Neural cell (in vitro differentiated cells): ENCODE results near the gene GADD45A. TPM values are rescaled to one million over a fixed set of nuclear protein-coding genes. Genes with fewer than 3 reads are reported as not detected.

Source experiments
- H2AFZ ChIP-seq: fragments of 200-600, 300-800 bp; sonication (generic), shearing (Covaris generic); 2 replicates; pipeline ENCODE4 v1.6.0; 2014; ENCODE audit warnings: low read depth, mild to moderate bottlenecking, antibody characterized with exemption, low read length, moderate library complexity
- H3F3A ChIP-seq: fragments of 200-600 bp; shearing (Covaris generic); 2 replicates; pipeline ENCODE4 v1.6.1; 2016; ENCODE audit warnings: mild to moderate bottlenecking, moderate library complexity, mixed read lengths, antibody characterized with exemption, low read length; ENCODE audit not compliant: insufficient read depth, poor library complexity, severe bottlenecking
- H3K27ac ChIP-seq: fragments of 200-600, 300-800 bp; sonication (generic), shearing (Covaris generic); 2 replicates; pipeline ENCODE4 v1.5.1; 2014; ENCODE audit warnings: mild to moderate bottlenecking, low read length, moderate library complexity
- H3K27me3 ChIP-seq: fragments of 300-800, 200-600 bp; sonication (generic), shearing (Covaris generic); 2 replicates; pipeline ENCODE4 v1.6.0; 2014; ENCODE audit warnings: mild to moderate bottlenecking, low read depth, low read length, moderate library complexity; ENCODE audit not compliant: insufficient read depth
- H3K36me3 ChIP-seq: fragments of 300-800, 200-600 bp; sonication (generic), shearing (Covaris generic); 2 replicates; pipeline ENCODE4 v1.5.1; 2014; ENCODE audit warnings: mild to moderate bottlenecking, antibody characterized with exemption, low read length, moderate library complexity; ENCODE audit not compliant: insufficient read depth
- H3K4me2 ChIP-seq: fragments of 300-800, 200-600 bp; sonication (generic), shearing (Covaris generic); 2 replicates; pipeline ENCODE4 v1.6.0; 2014; ENCODE audit warnings: mild to moderate bottlenecking, low read length
- H3K4me3 ChIP-seq: fragments of 300-800, 200-600 bp; sonication (generic), shearing (Covaris generic); 2 replicates; pipeline ENCODE4 v1.5.1; 2014; ENCODE audit warnings: mild to moderate bottlenecking, low read length, moderate library complexity
- H3K79me2 ChIP-seq: fragments of 200-600 bp; shearing (Covaris generic); replicated peaks from 2 replicates; pipeline ENCODE4 v1.6.0; 2014; ENCODE audit warnings: mild to moderate bottlenecking, low read length, moderate library complexity; ENCODE audit not compliant: insufficient read depth
- H3K9ac ChIP-seq: fragments of 300-800, 200-600 bp; sonication (generic), shearing (Covaris generic); 2 replicates; pipeline ENCODE4 v1.6.1; 2016; ENCODE audit warnings: mild to moderate bottlenecking, low read length, mixed read lengths
- H3K9me2 ChIP-seq: fragments of 200-600 bp; shearing (Covaris generic); 2 replicates; pipeline ENCODE4 v1.6.1; 2016; ENCODE audit warnings: mild to moderate bottlenecking, low read length, mixed read lengths; ENCODE audit not compliant: insufficient read depth
- H3K9me3 ChIP-seq: fragments of 200-600, 300-800 bp; sonication (generic), shearing (Covaris generic); 2 replicates; pipeline ENCODE4 v1.6.1; 2016; ENCODE audit warnings: mild to moderate bottlenecking, mixed run types, low read length, moderate library complexity, mixed read lengths
- H4K20me1 ChIP-seq: fragments of 200-600 bp; shearing (Covaris generic); 2 replicates; pipeline ENCODE4 v1.6.1; 2016; ENCODE audit warnings: mild to moderate bottlenecking, mixed run types; ENCODE audit not compliant: insufficient read depth
- EP300 ChIP-seq: fragments of 450-650 bp; conservative IDR thresholded peaks from 2 replicates; pipeline ENCODE4 v1.6.1; 2014; ENCODE audit warnings: antibody characterized with exemption, mild to moderate bottlenecking, moderate library complexity; ENCODE audit not compliant: poor library complexity, severe bottlenecking
- EZH2 ChIP-seq: fragments of 200-600, 300-800 bp; shearing (Covaris generic), sonication (generic); IDR thresholded peaks from 2 replicates; pipeline ENCODE4 v1.6.1; 2014; ENCODE audit warnings: antibody characterized with exemption, low read length, borderline replicate concordance, mild to moderate bottlenecking; ENCODE audit not compliant: insufficient read depth, poor library complexity, severe bottlenecking
- MXI1 ChIP-seq: fragments of 450-650 bp; conservative IDR thresholded peaks from 2 replicates; pipeline ENCODE4 v1.6.1; 2014; ENCODE audit warnings: antibody characterized with exemption, mild to moderate bottlenecking; ENCODE audit not compliant: poor library complexity, severe bottlenecking
- POLR2AphosphoS5 ChIP-seq: IDR thresholded peaks from 2 replicates; pipeline ENCODE4 v1.6.1; 2012
- RAD21 ChIP-seq: fragments of 450-650 bp; conservative IDR thresholded peaks from 2 replicates; pipeline ENCODE4 v1.6.1; 2014; ENCODE audit warnings: antibody characterized with exemption, mild to moderate bottlenecking, moderate library complexity
- SMC3 ChIP-seq: fragments of 450-650 bp; conservative IDR thresholded peaks from 2 replicates; pipeline ENCODE4 v1.6.1; 2014; ENCODE audit warnings: antibody characterized with exemption, mild to moderate bottlenecking, moderate library complexity; ENCODE audit not compliant: poor library complexity
- TAF1 ChIP-seq: IDR thresholded peaks from 2 replicates; pipeline ENCODE4 v1.6.1; 2012; ENCODE audit warnings: low read depth
- polyA plus RNA-seq: library from polyadenylated mRNA; depleted of rRNA; stranded (reverse); fragments of >200 nt; gene quantifications from 2 replicates; pipeline ENCODE4 v1.2.3, GENCODE V29; 2014
- TF ChIP-seq, protein P1 (sequence below): IDR thresholded peaks from 2 replicates; pipeline ENCODE4 v1.6.1; 2012; ENCODE audit warnings: borderline replicate concordance
- TF ChIP-seq, protein P2 (sequence below): fragments of 450-650 bp; IDR thresholded peaks from 2 replicates; pipeline ENCODE4 v1.5.1; 2014; ENCODE audit warnings: antibody characterized with exemption, mild to moderate bottlenecking, moderate library complexity; ENCODE audit not compliant: poor library complexity, severe bottlenecking

Gene GADD45A
- polyA plus RNA-seq, 1 donor from 2014 or later: 13.7 TPM

DNA sequence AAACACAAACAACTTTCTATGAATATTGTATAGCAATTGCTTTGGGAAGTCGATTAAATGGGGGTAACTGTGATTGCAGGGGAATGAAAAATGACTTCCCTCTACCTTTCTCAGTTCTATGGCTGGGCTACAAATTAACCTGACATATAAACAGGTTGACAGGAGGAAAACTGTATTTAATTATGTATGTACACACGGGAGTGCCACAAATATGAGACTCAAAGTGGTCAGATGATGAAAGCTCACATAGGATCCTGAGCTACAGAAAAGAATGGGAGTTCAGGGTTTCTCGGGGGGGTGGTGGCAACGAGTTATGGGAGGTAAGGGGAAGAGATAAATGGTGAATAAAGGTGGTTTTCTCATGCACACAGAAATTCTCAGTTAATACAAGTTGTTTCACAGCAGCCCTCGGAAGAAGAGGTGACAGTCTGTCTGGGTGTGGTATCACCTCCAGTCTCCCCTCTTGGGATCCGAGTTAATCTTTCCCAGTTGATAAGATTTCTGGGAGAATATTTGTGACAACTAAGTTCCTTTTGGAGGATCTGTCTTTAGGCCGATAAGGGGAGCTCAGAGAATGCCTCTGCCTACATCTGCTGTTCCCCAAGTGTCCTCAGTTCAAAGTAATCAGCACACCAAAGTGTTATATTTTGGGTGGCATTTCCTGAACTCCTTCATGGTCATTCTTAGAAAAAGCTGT, 26.3 kb downstream of the GADD45A start:
- Histone ChIP-seq H3F3A (no peaks in the 10 kb centered on the region), H3K4me3 (no peak overlapping the region), H3K9me2 (no peaks in the 10 kb centered on the region), H3K9me3 (no peaks in the 10 kb centered on the region), H3K9ac (no peak overlapping the region), H3K27ac (no peak overlapping the region), H4K20me1 (no peaks in the 10 kb centered on the region), H3K79me2 (no peaks in the 10 kb centered on the region), H3K4me2 (no peak overlapping the region), H3K36me3 (no peaks in the 10 kb centered on the region), H3K27me3 (no peaks in the 10 kb centered on the region), H2AFZ (no peak overlapping the region)
- TF ChIP-seq, protein P1, sequence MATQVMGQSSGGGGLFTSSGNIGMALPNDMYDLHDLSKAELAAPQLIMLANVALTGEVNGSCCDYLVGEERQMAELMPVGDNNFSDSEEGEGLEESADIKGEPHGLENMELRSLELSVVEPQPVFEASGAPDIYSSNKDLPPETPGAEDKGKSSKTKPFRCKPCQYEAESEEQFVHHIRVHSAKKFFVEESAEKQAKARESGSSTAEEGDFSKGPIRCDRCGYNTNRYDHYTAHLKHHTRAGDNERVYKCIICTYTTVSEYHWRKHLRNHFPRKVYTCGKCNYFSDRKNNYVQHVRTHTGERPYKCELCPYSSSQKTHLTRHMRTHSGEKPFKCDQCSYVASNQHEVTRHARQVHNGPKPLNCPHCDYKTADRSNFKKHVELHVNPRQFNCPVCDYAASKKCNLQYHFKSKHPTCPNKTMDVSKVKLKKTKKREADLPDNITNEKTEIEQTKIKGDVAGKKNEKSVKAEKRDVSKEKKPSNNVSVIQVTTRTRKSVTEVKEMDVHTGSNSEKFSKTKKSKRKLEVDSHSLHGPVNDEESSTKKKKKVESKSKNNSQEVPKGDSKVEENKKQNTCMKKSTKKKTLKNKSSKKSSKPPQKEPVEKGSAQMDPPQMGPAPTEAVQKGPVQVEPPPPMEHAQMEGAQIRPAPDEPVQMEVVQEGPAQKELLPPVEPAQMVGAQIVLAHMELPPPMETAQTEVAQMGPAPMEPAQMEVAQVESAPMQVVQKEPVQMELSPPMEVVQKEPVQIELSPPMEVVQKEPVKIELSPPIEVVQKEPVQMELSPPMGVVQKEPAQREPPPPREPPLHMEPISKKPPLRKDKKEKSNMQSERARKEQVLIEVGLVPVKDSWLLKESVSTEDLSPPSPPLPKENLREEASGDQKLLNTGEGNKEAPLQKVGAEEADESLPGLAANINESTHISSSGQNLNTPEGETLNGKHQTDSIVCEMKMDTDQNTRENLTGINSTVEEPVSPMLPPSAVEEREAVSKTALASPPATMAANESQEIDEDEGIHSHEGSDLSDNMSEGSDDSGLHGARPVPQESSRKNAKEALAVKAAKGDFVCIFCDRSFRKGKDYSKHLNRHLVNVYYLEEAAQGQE: no peak
- no peak for TF ChIP-seq POLR2AphosphoS5
- TF ChIP-seq SMC3: no peak
- TF ChIP-seq TAF1: no peak
- TF ChIP-seq, protein P2, sequence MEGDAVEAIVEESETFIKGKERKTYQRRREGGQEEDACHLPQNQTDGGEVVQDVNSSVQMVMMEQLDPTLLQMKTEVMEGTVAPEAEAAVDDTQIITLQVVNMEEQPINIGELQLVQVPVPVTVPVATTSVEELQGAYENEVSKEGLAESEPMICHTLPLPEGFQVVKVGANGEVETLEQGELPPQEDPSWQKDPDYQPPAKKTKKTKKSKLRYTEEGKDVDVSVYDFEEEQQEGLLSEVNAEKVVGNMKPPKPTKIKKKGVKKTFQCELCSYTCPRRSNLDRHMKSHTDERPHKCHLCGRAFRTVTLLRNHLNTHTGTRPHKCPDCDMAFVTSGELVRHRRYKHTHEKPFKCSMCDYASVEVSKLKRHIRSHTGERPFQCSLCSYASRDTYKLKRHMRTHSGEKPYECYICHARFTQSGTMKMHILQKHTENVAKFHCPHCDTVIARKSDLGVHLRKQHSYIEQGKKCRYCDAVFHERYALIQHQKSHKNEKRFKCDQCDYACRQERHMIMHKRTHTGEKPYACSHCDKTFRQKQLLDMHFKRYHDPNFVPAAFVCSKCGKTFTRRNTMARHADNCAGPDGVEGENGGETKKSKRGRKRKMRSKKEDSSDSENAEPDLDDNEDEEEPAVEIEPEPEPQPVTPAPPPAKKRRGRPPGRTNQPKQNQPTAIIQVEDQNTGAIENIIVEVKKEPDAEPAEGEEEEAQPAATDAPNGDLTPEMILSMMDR: no peak
- TF ChIP-seq EP300: no peak
- TF ChIP-seq MXI1: no peak
- TF ChIP-seq RAD21: no peak
- TF ChIP-seq EZH2: no peak

DNA sequence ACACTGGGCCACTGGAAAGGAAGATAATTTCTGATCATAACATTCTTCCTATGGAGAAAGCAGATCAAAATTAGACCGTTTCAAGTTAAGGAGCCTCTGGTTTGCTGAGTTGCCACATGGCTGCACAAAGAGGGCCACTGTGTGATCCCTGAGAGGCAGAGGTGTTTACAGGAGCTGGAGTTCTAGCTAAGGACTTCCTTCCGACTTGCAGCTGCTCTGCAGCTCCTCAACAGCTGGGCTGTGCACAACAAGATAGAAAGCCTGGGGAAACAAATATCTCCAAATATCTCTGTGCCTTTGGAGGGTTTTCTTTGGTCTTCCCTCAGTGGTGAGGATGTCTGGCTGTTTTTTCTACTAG, 26.8 kb downstream of the GADD45A start:
- H3F3A ChIP-seq: no peaks in the 10 kb centered on the region
- H3K27me3 ChIP-seq: no peaks in the 10 kb centered on the region
- no peaks in the 10 kb centered on the region for H4K20me1 ChIP-seq
- H2AFZ ChIP-seq: no peak overlapping the region
- H3K27ac ChIP-seq: no peak overlapping the region
- TF ChIP-seq EZH2: no peak
- no peak for TF ChIP-seq TAF1
- no peak for TF ChIP-seq MXI1
- no peak for TF ChIP-seq EP300
- no peak for TF ChIP-seq POLR2AphosphoS5
- no peak for TF ChIP-seq RAD21
- TF ChIP-seq SMC3: no peak
- TF ChIP-seq, protein P2: no peak
- TF ChIP-seq, protein P1: no peak
- no peak overlapping the region for H3K4me2 ChIP-seq
- H3K9ac ChIP-seq: no peak overlapping the region
- H3K9me2 ChIP-seq: no peaks in the 10 kb centered on the region
- H3K36me3 ChIP-seq: no peaks in the 10 kb centered on the region
- no peak overlapping the region for H3K4me3 ChIP-seq
- H3K79me2 ChIP-seq: no peaks in the 10 kb centered on the region
- H3K9me3 ChIP-seq: no peaks in the 10 kb centered on the region
